H1 (cell line): ENCODE measurements around the gene KCNIP3. TPM values are rescaled to one million over a fixed set of nuclear protein-coding genes. Genes with fewer than 3 reads are reported as not detected.
"Not testable (repeated sequence)": the region's sequence is repeated elsewhere in the genome, so short reads cannot be mapped to it uniquely, and the experiment has no call there.

ENCODE experiments used
- CTCF ChIA-PET: fragments of 300-600 bp; sonication (Branson Sonifier 250); formaldehyde crosslinking; loops from one replicate; lab custom pipeline; 2021; ENCODE audit not compliant: partially characterized antibody; lab: Charles Lee
- POLR2A ChIA-PET: fragments of 300-600 bp; sonication (Branson Sonifier 250); formaldehyde crosslinking; loops from one replicate; lab custom pipeline; 2021; ENCODE audit warnings: inconsistent platforms; ENCODE audit not compliant: partially characterized antibody; lab: Charles Lee
- DNase-seq, 2 experiments: peaks; one replicate each; pipeline versions ENCODE4 v3.0.0 to v3.0.0-alpha.2; 2010 to 2022; ENCODE audit warnings: low spot score in 2 of 2, low read depth in 1 of 2, mixed read lengths in 1 of 2
- FAIRE-seq: peaks from 2 replicates; lab custom pipeline; 2011; peaks lifted over from hg19 to GRCh38; lab: Jason Lieb, UNC
- H2AFZ ChIP-seq: 2 replicates; pipeline ENCODE4 v1.8.1; 2012; ENCODE audit warnings: low read length, inconsistent platforms
- H2AK5ac ChIP-seq: 2 replicates; pipeline ENCODE4 v1.6.1; 2013; ENCODE audit warnings: low read depth, low read length
- H2BK120ac ChIP-seq: replicated peaks from 2 replicates; pipeline ENCODE3; 2013; ENCODE audit warnings: low read depth, low read length, inconsistent platforms
- H2BK12ac ChIP-seq: 2 replicates; pipeline ENCODE4 v1.6.1; 2013; ENCODE audit warnings: low read depth, low read length
- H2BK15ac ChIP-seq: 2 replicates; pipeline ENCODE4 v1.6.1; 2013; ENCODE audit warnings: low read length
- H2BK20ac ChIP-seq: 2 replicates; pipeline ENCODE4 v1.6.1; 2013; ENCODE audit warnings: low read length
- H2BK5ac ChIP-seq: 2 replicates; pipeline ENCODE4 v1.6.1; 2013; ENCODE audit warnings: low read depth, low read length
- H3K14ac ChIP-seq: 2 replicates; pipeline ENCODE4 v1.6.1; 2013; ENCODE audit warnings: inconsistent platforms; ENCODE audit not compliant: insufficient read length
- H3K18ac ChIP-seq: 2 replicates; pipeline ENCODE4 v1.6.1; 2013; ENCODE audit warnings: low read length; ENCODE audit errors: extremely low read depth
- H3K23ac ChIP-seq: 2 replicates; pipeline ENCODE4 v1.6.1; 2013; ENCODE audit warnings: inconsistent platforms; ENCODE audit not compliant: insufficient read length
- H3K23me2 ChIP-seq: 2 replicates; pipeline ENCODE4 v1.6.1; 2013; ENCODE audit warnings: low read depth, low read length
- H3K27ac ChIP-seq: 2 replicates; pipeline ENCODE4 v1.6.1; 2011; ENCODE audit warnings: low read depth, low read length, inconsistent platforms
- H3K27me3 ChIP-seq, 4 experiments: replicated peaks in 1 of 4; 1 replicate in 1 of 4; 2 replicates in 3 of 4; pipeline versions ENCODE4 v1.6.1 to v1.8.1; 2011 to 2013; ENCODE audit warnings: low read length in 3 of 4, mild to moderate bottlenecking in 3 of 4, inconsistent platforms in 2 of 4, mixed read lengths in 2 of 4, moderate library complexity in 1 of 4; ENCODE audit not compliant: control insufficient read depth in 3 of 4, insufficient read depth in 3 of 4; ENCODE audit errors: extremely low read depth in 1 of 4
- H3K36me3 ChIP-seq, 4 experiments: 2 replicates each; pipeline versions ENCODE4 v1.6.1 to v1.8.1; 2011 to 2013; ENCODE audit warnings: mild to moderate bottlenecking in 4 of 4, low read length in 3 of 4, moderate library complexity in 2 of 4, control low read depth in 1 of 4, inconsistent platforms in 1 of 4; ENCODE audit not compliant: insufficient read depth in 4 of 4, control insufficient read depth in 2 of 4
- H3K4ac ChIP-seq: replicated peaks from 2 replicates; pipeline ENCODE3; 2013; ENCODE audit warnings: low read length, low read depth, mixed read lengths, inconsistent platforms; ENCODE audit not compliant: insufficient read length
- H3K4me1 ChIP-seq, 4 experiments: replicated peaks in 1 of 4; 1 replicate in 1 of 4; 2 replicates in 3 of 4; pipeline versions ENCODE4 v1.6.1 to v1.8.1; 2011 to 2013; ENCODE audit warnings: low read length in 3 of 4, inconsistent platforms in 2 of 4, mixed read lengths in 1 of 4; ENCODE audit not compliant: insufficient read depth in 4 of 4, control insufficient read depth in 3 of 4
- H3K4me2 ChIP-seq, 2 experiments: 2 replicates each; pipeline versions ENCODE4 v1.6.1 to v1.8.1; 2011 to 2013; ENCODE audit warnings: low read depth in 2 of 2, low read length in 2 of 2, control low read depth in 1 of 2, inconsistent platforms in 1 of 2, mild to moderate bottlenecking in 1 of 2; ENCODE audit not compliant: insufficient read depth in 1 of 2
- H3K4me3 ChIP-seq, 4 experiments: fragments of 200-600, 300-600 bp in 1 of 4; sonication (generic), shearing (Covaris generic), sonication (Bioruptor Twin) in 1 of 4; 2 replicates each; pipeline versions ENCODE4 v1.5.1 to v1.8.1; 2011 to 2016; ENCODE audit warnings: low read length in 4 of 4, low read depth in 3 of 4, control low read depth in 2 of 4, inconsistent platforms in 2 of 4, mild to moderate bottlenecking in 2 of 4, mixed read lengths in 1 of 4, moderate library complexity in 1 of 4; ENCODE audit not compliant: insufficient read depth in 2 of 4; ENCODE audit errors: extremely low read depth in 1 of 4
- H3K56ac ChIP-seq: replicated peaks from 2 replicates; pipeline ENCODE3; 2013; ENCODE audit warnings: low read depth, mild to moderate bottlenecking, mixed read lengths, low read length, inconsistent platforms; ENCODE audit not compliant: insufficient read length
- H3K79me1 ChIP-seq: 2 replicates; pipeline ENCODE4 v1.6.1; 2013; ENCODE audit warnings: low read depth, low read length, control low read depth
- H3K79me2 ChIP-seq, 2 experiments: 2 replicates each; pipeline versions ENCODE4 v1.6.1 to v1.8.1; 2012 to 2013; ENCODE audit warnings: low read length in 2 of 2, mild to moderate bottlenecking in 2 of 2, inconsistent platforms in 1 of 2; ENCODE audit not compliant: insufficient read depth in 2 of 2, control insufficient read depth in 1 of 2
- H3K9ac ChIP-seq, 4 experiments: replicated peaks in 1 of 4; 1 replicate in 1 of 4; 2 replicates in 3 of 4; pipeline versions ENCODE4 v1.6.1 to v1.8.1; 2011 to 2013; ENCODE audit warnings: low read depth in 3 of 4, low read length in 3 of 4, control low read depth in 2 of 4, mild to moderate bottlenecking in 2 of 4, moderate library complexity in 2 of 4, inconsistent platforms in 1 of 4; ENCODE audit errors: extremely low read depth in 1 of 4
- H3K9me3 ChIP-seq, 2 experiments: 2 replicates each; pipeline versions ENCODE4 v1.6.1 to v1.8.1; 2012 to 2013; ENCODE audit warnings: mild to moderate bottlenecking in 2 of 2, moderate library complexity in 2 of 2, control low read depth in 1 of 2, inconsistent platforms in 1 of 2, low read depth in 1 of 2, low read length in 1 of 2, mixed read lengths in 1 of 2; ENCODE audit not compliant: insufficient read depth in 2 of 2
- H4K20me1 ChIP-seq, 2 experiments: replicated peaks in 1 of 2; 2 replicates each; pipeline versions ENCODE3 to v1.8.1; 2011 to 2013; ENCODE audit warnings: inconsistent platforms in 2 of 2, low read length in 2 of 2, mild to moderate bottlenecking in 1 of 2; ENCODE audit not compliant: insufficient read depth in 2 of 2, control insufficient read depth in 1 of 2
- H4K5ac ChIP-seq: 2 replicates; pipeline ENCODE4 v1.6.1; 2013; ENCODE audit warnings: low read length, low read depth, mixed read lengths, inconsistent platforms; ENCODE audit not compliant: insufficient read length
- H4K8ac ChIP-seq: 2 replicates; pipeline ENCODE4 v1.8.0; 2013; ENCODE audit warnings: mild to moderate bottlenecking, moderate library complexity, low read length, inconsistent platforms; ENCODE audit not compliant: insufficient read depth; ENCODE audit errors: extremely low read depth
- H4K91ac ChIP-seq: replicated peaks from 2 replicates; pipeline ENCODE3; 2013; ENCODE audit warnings: low read length, mixed read lengths, inconsistent platforms; ENCODE audit not compliant: insufficient read length
- CBX5 ChIP-seq: fragments of 300-800, 300-1000 bp; sonication (generic); IDR thresholded peaks from 2 replicates; pipeline ENCODE4 v1.7.1; 2016; ENCODE audit warnings: antibody characterized with exemption, low read length, low read depth
- CBX8 ChIP-seq: fragments of 300-800, 300-1000 bp; sonication (generic); IDR thresholded peaks from 2 replicates; pipeline ENCODE4 v1.7.1; 2016; ENCODE audit warnings: low read depth, low read length, borderline replicate concordance
- CREB1 ChIP-seq: IDR thresholded peaks from 2 replicates; pipeline ENCODE4 v1.6.1; 2012; ENCODE audit warnings: inconsistent platforms
- EZH2 ChIP-seq: fragments of 200-600 bp; sonication (generic); IDR thresholded peaks from 2 replicates; pipeline ENCODE4 v1.7.1; 2012; ENCODE audit warnings: low read depth, mild to moderate bottlenecking, moderate library complexity, low read length, inconsistent platforms; ENCODE audit not compliant: severe bottlenecking
- HDAC2 ChIP-seq, 2 experiments: fragments of 300-600 bp in 1 of 2; sonication (generic) in 1 of 2; IDR thresholded peaks; 2 replicates each; pipeline ENCODE4 v1.6.1; 2011 to 2012; ENCODE audit warnings: low read depth in 2 of 2, low read length in 2 of 2, mild to moderate bottlenecking in 2 of 2, moderate library complexity in 2 of 2, borderline replicate concordance in 1 of 2, inconsistent platforms in 1 of 2
- RBBP5 ChIP-seq: IDR thresholded peaks from 2 replicates; pipeline ENCODE4 v1.7.1; 2012; ENCODE audit warnings: low read depth, mild to moderate bottlenecking, inconsistent platforms, low read length, moderate library complexity, borderline replicate concordance
- TBP ChIP-seq: IDR thresholded peaks from 2 replicates; pipeline ENCODE4 v1.6.1; 2011; ENCODE audit warnings: low read depth, low read length, improper control_type of control experiment
- TEAD4 ChIP-seq: IDR thresholded peaks from 2 replicates; pipeline ENCODE4 v1.6.1; 2012; ENCODE audit warnings: low read depth, low read length, inconsistent platforms, mixed read lengths
- WGBS, 2 experiments: shearing (Covaris generic) in 1 of 2; methylation state at CpG; one replicate each; pipeline versions ENCODE4 v1.1.6 to v1.1.7; 2013 to 2015; ENCODE audit warnings: low lambda C conversion rate in 2 of 2, mixed read lengths in 2 of 2, inconsistent platforms in 1 of 2, low coverage in 1 of 2, missing lambda C conversion rate in 1 of 2; ENCODE audit not compliant: insufficient replicate concordance in 2 of 2, insufficient coverage in 1 of 2, insufficient read length in 1 of 2; ENCODE audit errors: extremely low coverage in 1 of 2, missing lambda C conversion rate in 1 of 2; 5-methylcytosine and 5-hydroxymethylcytosine counted together
- polyA plus RNA-seq, 7 experiments: library from polyadenylated mRNA; depleted of rRNA in 3 of 7; stranded (reverse) in 5 of 7; unstranded in 2 of 7; fragments of >200 nt in 5 of 7; fragments of 200-250 nt in 2 of 7; gene quantifications; 1 replicate in 5 of 7; 2 replicates in 1 of 7; 4 replicates in 1 of 7; pipeline versions ENCODE4 v1.2.1 to v1.2.3, GENCODE V29; 2011 to 2013; ENCODE audit warnings: missing spikeins in 2 of 7, mixed read lengths in 2 of 7
- total RNA-seq: library from RNA; stranded (reverse); fragmentation: NEBNext Ultra II Directional; extraction: Animal tissue kit (Norgen Biotek cat#: 25700); gene quantifications from 2 replicates; pipeline ENCODE4 v1.2.1, GENCODE V29; 2021
- TF ChIP-seq, protein P1 (sequence below): IDR thresholded peaks from 2 replicates; pipeline ENCODE4 v1.6.1; 2012; ENCODE audit warnings: inconsistent platforms

KCNIP3 gene
- total and polyA plus RNA-seq, 2 of the 8 experiments (the other 6 are each of a cell fraction or from before 2014, with no cell fraction given), result 0.33 to 1.9 TPM

DNA sequence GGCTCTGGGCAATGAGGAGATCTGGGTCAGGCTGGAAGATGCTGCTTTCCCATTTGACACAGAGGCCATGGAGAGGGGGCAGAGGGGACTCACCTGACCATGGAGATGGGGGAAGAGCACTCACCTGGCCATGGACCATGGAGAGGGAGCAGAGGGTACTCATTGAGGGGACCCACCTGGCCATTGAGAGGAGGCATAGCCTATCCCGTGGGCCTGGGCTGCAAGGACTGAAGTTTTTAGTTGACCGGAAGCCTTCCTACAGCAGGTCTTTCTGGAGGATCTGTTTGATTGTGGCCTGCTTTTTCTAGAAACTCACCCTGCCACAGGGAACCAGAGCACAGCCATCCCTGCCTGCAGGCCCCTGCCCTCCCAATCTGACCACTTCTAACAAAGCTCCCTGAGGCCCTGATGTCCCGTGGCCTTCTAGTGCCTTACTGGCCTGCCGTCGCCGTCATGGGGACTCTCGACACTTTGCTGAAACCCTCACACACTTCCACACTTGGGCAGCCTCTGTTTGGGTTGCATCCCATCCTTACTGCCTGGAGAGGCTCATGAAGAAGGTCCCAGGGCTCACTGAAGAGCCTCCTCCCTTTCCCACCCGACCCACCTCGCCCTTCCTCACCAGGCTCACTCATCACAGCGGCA is 28.0 kb upstream of the KCNIP3 start (continued):
- TF ChIP-seq CBX8 (no peak), RBBP5 (no peak), CREB1 (no peak), EZH2 (no peak), TEAD4 (no peak), HDAC2 (IDR thresholded peaks at IDR 0.05; ENCODE audit: borderline replicate concordance in 1 of 2, low read depth in 2 of 2, low read length in 2 of 2) (no peak), CBX5 (no peak), TBP (no peak)
- TF ChIP-seq, protein P1, sequence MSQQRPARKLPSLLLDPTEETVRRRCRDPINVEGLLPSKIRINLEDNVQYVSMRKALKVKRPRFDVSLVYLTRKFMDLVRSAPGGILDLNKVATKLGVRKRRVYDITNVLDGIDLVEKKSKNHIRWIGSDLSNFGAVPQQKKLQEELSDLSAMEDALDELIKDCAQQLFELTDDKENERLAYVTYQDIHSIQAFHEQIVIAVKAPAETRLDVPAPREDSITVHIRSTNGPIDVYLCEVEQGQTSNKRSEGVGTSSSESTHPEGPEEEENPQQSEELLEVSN, result no peak
- TF ChIP-seq, all 59 proteins: peak for 0

DNA sequence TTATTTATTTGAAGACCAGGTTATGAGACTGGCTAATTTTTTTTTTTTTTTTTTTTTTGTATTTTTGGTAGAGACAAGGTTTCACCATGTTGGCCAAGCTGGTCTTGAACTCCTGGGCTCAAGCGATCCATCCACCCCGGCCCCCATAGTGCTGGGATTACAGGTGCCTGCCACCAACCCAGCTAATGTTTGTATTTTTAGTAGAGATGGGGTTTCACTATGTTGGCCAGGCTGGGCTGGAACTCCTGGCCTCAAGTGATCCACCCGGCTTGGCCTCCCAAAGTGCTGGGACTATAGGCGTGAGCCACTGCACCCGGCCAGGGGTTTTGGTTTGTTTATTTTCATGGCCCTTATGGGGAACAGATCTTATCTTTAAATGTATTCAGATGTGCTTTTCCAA is 27.4 kb upstream of the KCNIP3 start:
- POLR2A ChIA-PET, H2AK5ac ChIP-seq, H3K36me3 ChIP-seq, H4K20me1 ChIP-seq, H2BK15ac ChIP-seq, H2BK5ac ChIP-seq, H3K4ac ChIP-seq, H4K8ac ChIP-seq, H3K9ac ChIP-seq, H3K18ac ChIP-seq, DNase-seq, CTCF ChIA-PET, H3K56ac ChIP-seq, H4K91ac ChIP-seq, H2AFZ ChIP-seq, H2BK120ac ChIP-seq, H3K23me2 ChIP-seq, FAIRE-seq, H3K27me3 ChIP-seq, H4K5ac ChIP-seq, H2BK20ac ChIP-seq, H3K23ac ChIP-seq, H3K4me2 ChIP-seq, H2BK12ac ChIP-seq, H3K27ac ChIP-seq, H3K4me3 ChIP-seq, H3K14ac ChIP-seq, H3K79me2 ChIP-seq, H3K79me1 ChIP-seq: not testable (repeated sequence)
- Histone ChIP-seq H3K9me3 (peaks cover 69 to 96% of the 10 kb centered on the region in 2 experiments), H3K4me1 (peaks cover 0 to 12% (median 2%) of the 10 kb centered on the region in 4 experiments; a peak in 3 of 7 replicates)
- WGBS, 2 experiments, result 83% methylated on average over 5 of the region's 5 CpGs; no CpG with 5 or more reads in 1 of the 2 experiments
